Endothelial cell (in vitro differentiated cells): ENCODE data around the gene SPSB1. TPM values are rescaled to one million over a fixed set of nuclear protein-coding genes. Genes with fewer than 3 reads are reported as not detected.

Source experiments
- DNase-seq: peaks from one replicate; pipeline ENCODE4 v3.0.0; 2021; ENCODE audit warnings: low spot score
- H3K27ac Mint-ChIP-seq: one replicate; pipeline ENCODE4 v1.8.0; 2021; ENCODE audit warnings: mixed read lengths, inconsistent platforms; ENCODE audit not compliant: unreplicated experiment
- H3K27me3 Mint-ChIP-seq: one replicate; pipeline ENCODE4 v1.8.0; 2021; ENCODE audit warnings: mild to moderate bottlenecking, moderate library complexity, mixed read lengths, inconsistent platforms; ENCODE audit not compliant: unreplicated experiment
- H3K36me3 Mint-ChIP-seq: one replicate; pipeline ENCODE4 v1.8.0; 2021; ENCODE audit warnings: mild to moderate bottlenecking, low read depth, mixed read lengths, inconsistent platforms; ENCODE audit not compliant: unreplicated experiment
- H3K4me1 Mint-ChIP-seq: one replicate; pipeline ENCODE4 v1.8.0; 2021; ENCODE audit warnings: mild to moderate bottlenecking, mixed read lengths, inconsistent platforms; ENCODE audit not compliant: unreplicated experiment
- H3K4me3 Mint-ChIP-seq: one replicate; pipeline ENCODE4 v1.8.0; 2021; ENCODE audit warnings: mild to moderate bottlenecking, mixed read lengths, inconsistent platforms; ENCODE audit not compliant: unreplicated experiment
- H3K9me3 Mint-ChIP-seq: one replicate; pipeline ENCODE4 v1.8.0; 2021; ENCODE audit warnings: mixed read lengths, inconsistent platforms; ENCODE audit not compliant: unreplicated experiment
- CTCF ChIP-seq: fragments of 200-600 bp; sonication (generic); IDR thresholded peaks from one replicate; pipeline ENCODE4 v1.5.0; 2021; ENCODE audit warnings: antibody characterized with exemption; ENCODE audit not compliant: unreplicated experiment
- total RNA-seq: library from RNA; stranded (reverse); fragmentation: NEBNext Ultra II Directional; extraction: Animal tissue kit (Norgen Biotek cat#: 25700); gene quantifications from one replicate; pipeline ENCODE4 v1.2.1, GENCODE V29; 2021; ENCODE audit not compliant: unreplicated experiment

Gene SPSB1
- total RNA-seq, 1 donor from 2014 or later, result 8.1 TPM

- Mint-ChIP-seq H3K36me3 (no peaks in the 10 kb centered on the region), H3K4me1 (peaks cover 10% of the 10 kb centered on the region), H3K27me3 (peaks cover 13% of the 10 kb centered on the region), H3K27ac (no peak overlapping the region), H3K9me3 (no peaks in the 10 kb centered on the region), H3K4me3 (no peak overlapping the region)
- DNase-seq, result no peak
- no peak for TF ChIP-seq CTCF
These were observed 14.0 kb upstream of the SPSB1 start for GRCh38 chr1:9278585-9279153.

GRCh38 chr1:9279172-9279840 is 13.4 kb upstream of the SPSB1 start:
- peaks cover 16% of the 10 kb centered on the region for H3K27me3 Mint-ChIP-seq
- H3K4me1 Mint-ChIP-seq, result peaks cover 10% of the 10 kb centered on the region
- H3K4me3 Mint-ChIP-seq, result no peak overlapping the region
- TF ChIP-seq CTCF, result no peak
- H3K9me3 Mint-ChIP-seq, result no peaks in the 10 kb centered on the region
- DNase-seq, result no peak
- no peaks in the 10 kb centered on the region for H3K36me3 Mint-ChIP-seq
- peak overlapping the region; percentile 2 for H3K27ac Mint-ChIP-seq

- H3K27ac Mint-ChIP-seq, result no peak overlapping the region
- H3K27me3 Mint-ChIP-seq, result peaks cover 16% of the 10 kb centered on the region
These were observed 12.5 kb upstream of the SPSB1 start for GRCh38 chr1:9280015-9280860.

GRCh38 chr1:9281071-9281827 is 11.4 kb upstream of the SPSB1 start:
- DNase-seq, result no peak
- Mint-ChIP-seq H3K27me3 (peaks cover 16% of the 10 kb centered on the region), H3K27ac (no peak overlapping the region), H3K4me1 (peaks cover 10% of the 10 kb centered on the region), H3K36me3 (peaks cover 2% of the 10 kb centered on the region), H3K9me3 (no peaks in the 10 kb centered on the region), H3K4me3 (no peak overlapping the region)
- TF ChIP-seq CTCF, result no peak

More at GRCh38 chr1:9280015-9280860, 12.5 kb upstream of the SPSB1 start:
- Mint-ChIP-seq H3K9me3 (no peaks in the 10 kb centered on the region), H3K36me3 (no peaks in the 10 kb centered on the region), H3K4me3 (no peak overlapping the region), H3K4me1 (peaks cover 10% of the 10 kb centered on the region)
- no peak for DNase-seq
- no peak for TF ChIP-seq CTCF
